ENCODE results near the gene CPNE5. TPM values are rescaled to one million over a fixed set of nuclear protein-coding genes. Genes with fewer than 3 reads are reported as not detected.
A peak's percentile ranks its signal among the peaks of the same experiment; 100 is the strongest.

CPNE5 gene
- total and polyA plus RNA-seq, 8 donors = 0.19 to 1.5 (median 0.58) TPM

DNA sequence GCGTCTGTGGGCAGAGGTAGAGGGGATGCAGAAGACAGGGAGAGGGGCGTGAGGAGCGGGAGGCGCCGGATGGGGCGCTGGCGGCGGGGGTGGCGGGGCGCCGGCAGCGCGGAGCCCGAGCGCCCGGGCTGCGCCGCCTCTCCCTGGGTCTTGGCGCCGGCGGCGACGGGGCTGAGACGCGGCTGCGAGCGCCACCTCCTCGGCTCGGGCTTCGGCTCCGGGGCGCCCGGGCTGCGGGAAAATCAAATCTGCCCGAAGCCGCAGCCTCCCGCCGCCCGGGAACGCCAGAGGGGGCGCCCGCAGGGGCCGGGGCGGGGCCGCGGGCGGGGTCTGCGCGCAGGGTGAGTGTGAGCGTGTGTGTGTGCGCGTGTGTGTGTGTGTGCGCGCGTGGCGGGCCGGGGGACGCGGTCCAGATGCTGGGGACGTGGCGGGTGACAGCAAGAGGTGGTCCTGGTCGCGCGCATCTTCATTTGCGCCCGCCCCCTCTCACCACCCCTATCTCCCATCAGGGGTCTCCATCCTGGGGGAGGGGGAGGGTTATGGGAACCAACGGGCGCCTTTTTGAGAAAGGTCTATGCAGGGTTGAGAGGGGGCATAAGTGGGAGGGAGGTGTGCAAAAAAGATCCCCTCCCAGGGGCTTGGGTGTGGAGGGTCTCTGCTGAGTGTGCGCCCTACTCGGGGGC lies 646 bp upstream of the CPNE5 start:
- DNase-seq = peak in 3 of 6 donors; percentile 40 to 77 (median 58)
- H3K9me3 ChIP-seq = no peaks in the 10 kb centered on the region
- H3K36me3 ChIP-seq = no peaks in the 10 kb centered on the region
- TF ChIP-seq CTCF (IDR thresholded peaks at IDR 0.05) = no peak
- 1 to 2% methylated on average over 37 to 70 of the region's 70 CpGs for WGBS, 2 donors
- no peak for FAIRE-seq
- no peak overlapping the region for H3K27ac ChIP-seq
- no peaks in the 10 kb centered on the region for H3K27me3 ChIP-seq
- peak overlapping the region in 3 of 4 donors; percentile 24 to 46 (median 37) for H3K4me3 ChIP-seq
- peaks cover 0 to 6% (median 5%) of the 10 kb centered on the region in 3 donors for H3K4me1 ChIP-seq
- peak; percentile 67 to 84 (median 74) for ATAC-seq
- intact Hi-C loops (cut with DNase I) = no loop called here

GRCh38 chr6:36837686-36838085 lies 1.6 kb downstream of the CPNE5 start:
- 96% methylated on average over 6 of the region's 6 CpGs for WGBS, 2 donors
- Histone ChIP-seq H3K36me3 (no peaks in the 10 kb centered on the region), H3K27me3 (no peaks in the 10 kb centered on the region), H3K4me3 (no peak overlapping the region), H3K4me1 (peaks cover 0 to 6% (median 5%) of the 10 kb centered on the region in 3 donors), H3K27ac (no peak overlapping the region), H3K9me3 (no peaks in the 10 kb centered on the region)
- no peak for DNase-seq
- no peak for ATAC-seq
- intact Hi-C loops (cut with DNase I) = no loop called here
- no peak for TF ChIP-seq CTCF (IDR thresholded peaks at IDR 0.05)
- FAIRE-seq = no peak

- peaks cover 0 to 6% (median 5%) of the 10 kb centered on the region in 3 donors for H3K4me1 ChIP-seq
- FAIRE-seq (no peak), ATAC-seq (no peak), DNase-seq (no peak)
- no peak overlapping the region for H3K4me3 ChIP-seq
- 92 to 93% methylated on average over 2 of the region's 2 CpGs for WGBS, 2 donors
- no peak overlapping the region for H3K27ac ChIP-seq
- TF ChIP-seq CTCF (IDR thresholded peaks at IDR 0.05) = no peak
- no peaks in the 10 kb centered on the region for H3K36me3 ChIP-seq
- H3K9me3 ChIP-seq = no peaks in the 10 kb centered on the region
- intact Hi-C loops (cut with DNase I) = no loop called here
- no peaks in the 10 kb centered on the region for H3K27me3 ChIP-seq
These were observed 2.3 kb downstream of the CPNE5 start for GRCh38 chr6:36837022-36837339.

DNA sequence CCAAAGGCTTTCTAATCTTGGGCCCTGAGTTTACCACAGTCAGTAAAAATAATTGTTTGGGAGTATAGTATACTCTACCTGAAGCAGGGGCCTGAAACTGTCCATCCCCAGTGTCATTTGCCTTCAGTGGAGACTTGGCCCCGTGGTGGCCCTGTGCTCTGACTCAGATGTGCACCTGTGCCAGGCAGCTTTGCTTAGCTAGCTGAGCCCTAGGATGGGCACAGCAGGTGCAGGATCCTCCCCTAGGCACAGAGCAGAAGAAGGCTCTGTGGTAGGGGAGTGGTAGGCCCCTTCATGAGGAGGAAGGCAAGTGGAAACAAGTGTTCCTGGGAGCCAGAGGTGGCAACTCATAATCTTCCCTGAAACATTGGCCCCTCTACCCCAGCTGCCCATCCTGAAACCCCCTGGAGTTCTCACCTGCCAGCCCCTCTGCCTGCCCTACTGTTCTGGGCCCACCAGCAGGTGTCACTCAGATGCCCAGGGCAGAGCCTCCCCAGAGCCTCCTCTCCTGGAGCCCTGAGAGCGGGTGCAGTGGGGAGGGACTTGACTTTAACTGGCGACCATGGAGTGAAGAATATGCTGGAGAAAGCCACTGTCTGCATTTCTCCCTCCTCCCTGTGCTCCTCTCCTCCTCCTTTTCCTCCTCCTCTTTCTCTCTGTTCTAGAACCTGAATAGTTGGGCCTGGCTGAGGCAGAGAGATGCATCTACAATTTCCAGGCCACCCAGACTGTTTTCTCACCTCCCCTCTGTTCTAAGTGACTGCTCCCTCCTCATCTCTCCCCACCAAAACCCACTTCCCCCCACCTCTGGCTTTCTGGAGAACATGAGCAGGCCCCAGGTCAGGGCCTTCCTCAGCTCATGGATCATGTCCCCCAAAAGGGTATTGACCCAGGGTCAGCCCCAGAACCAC lies 2.9 kb downstream of the CPNE5 start:
- no peak for ATAC-seq

More for the DNA sequence above, 2.9 kb downstream of the CPNE5 start:
- WGBS, 2 donors = 86 to 90% methylated on average over 3 of the region's 3 CpGs
- Histone ChIP-seq H3K4me3 (no peak overlapping the region), H3K27me3 (no peaks in the 10 kb centered on the region), H3K4me1 (peaks cover 0 to 6% (median 5%) of the 10 kb centered on the region in 3 donors), H3K27ac (no peak overlapping the region), H3K9me3 (no peaks in the 10 kb centered on the region), H3K36me3 (no peaks in the 10 kb centered on the region)
- no peak for DNase-seq
- no peak for FAIRE-seq
- intact Hi-C loops (cut with DNase I) = no loop called here
- TF ChIP-seq CTCF (IDR thresholded peaks at IDR 0.05) = no peak

Measured in pancreas (tissue), 10 donors.